Stimulated activated CD4-positive, alpha-beta T cell treated with anti-CD3 and anti-CD28 coated beads, Interleukin-12 subunit alpha, Interleukin-12 subunit beta, amount 100 ng/mL, for 24 hours (primary cell): ENCODE results near the gene NOL9.

Source experiments
- DNase-seq, 2 experiments: peaks; one replicate each; pipeline ENCODE4 v3.0.0-alpha.2; 2020; ENCODE audit warnings: low read depth in 2 of 2

Gene NOL9

GRCh38 chr1:6489383-6489765, 64.9 kb downstream of the NOL9 start:
- DNase-seq, result no peak

GRCh38 chr1:6488602-6489382, 65.5 kb downstream of the NOL9 start:
- DNase-seq, result no peak

- DNase-seq, result no peak
Measured at GRCh38 chr1:6487804-6488484, 66.4 kb downstream of the NOL9 start.

GRCh38 chr1:6486433-6487011, 67.8 kb downstream of the NOL9 start:
- peak; percentile 69 to 88 for DNase-seq

GRCh38 chr1:6485168-6486101, 68.9 kb downstream of the NOL9 start:
- DNase-seq, result no peak

- DNase-seq, result no peak
Measured at GRCh38 chr1:6484826-6485167, 69.5 kb downstream of the NOL9 start.

GRCh38 chr1:6483761-6484117, 70.6 kb downstream of the NOL9 start:
- no peak for DNase-seq

GRCh38 chr1:6483017-6483760, 71.1 kb downstream of the NOL9 start:
- no peak for DNase-seq

GRCh38 chr1:6481820-6482219, 72.5 kb downstream of the NOL9 start:
- no peak for DNase-seq

GRCh38 chr1:6477039-6477820, 77.1 kb downstream of the NOL9 start:
- DNase-seq, result no peak

GRCh38 chr1:6476483-6476882, 77.8 kb downstream of the NOL9 start:
- no peak for DNase-seq

GRCh38 chr1:6475381-6476133, 78.8 kb downstream of the NOL9 start:
- peak; percentile 47 to 69 for DNase-seq

- no peak for DNase-seq
Measured at GRCh38 chr1:6474815-6475282, 79.5 kb downstream of the NOL9 start.

GRCh38 chr1:6473974-6474814, 80.1 kb downstream of the NOL9 start:
- DNase-seq, result no peak

GRCh38 chr1:6473156-6473555, 81.2 kb downstream of the NOL9 start:
- no peak for DNase-seq

- DNase-seq, result no peak
Measured at GRCh38 chr1:6472391-6472790, 81.9 kb downstream of the NOL9 start.

GRCh38 chr1:6471970-6472368, 82.3 kb downstream of the NOL9 start:
- DNase-seq, result no peak
